OCI-LY1 (cell line): ENCODE data around the gene RUNX1.

Source experiments
- H2AFZ ChIP-seq: fragments of 200-600 bp; sonication (generic), shearing (Covaris generic); 2 replicates; pipeline ENCODE4 v1.6.0; 2014; ENCODE audit warnings: antibody characterized with exemption, mild to moderate bottlenecking, low read length
- H3F3A ChIP-seq: fragments of 200-600 bp; sonication (generic), shearing (Covaris generic); 2 replicates; pipeline ENCODE4 v1.6.0; 2014; ENCODE audit warnings: mild to moderate bottlenecking, antibody characterized with exemption, low read length, moderate library complexity; ENCODE audit not compliant: insufficient read depth
- H3K27ac ChIP-seq: fragments of 200-600 bp; sonication (generic); 2 replicates; pipeline ENCODE4 v1.5.1; 2014; ENCODE audit warnings: low read length, mixed run types, mild to moderate bottlenecking, low read depth; ENCODE audit not compliant: poor library complexity, severe bottlenecking
- H3K27me3 ChIP-seq: fragments of 200-600 bp; sonication (generic); 2 replicates; pipeline ENCODE4 v1.6.0; 2014; ENCODE audit warnings: antibody characterized with exemption, mild to moderate bottlenecking, low read length, moderate library complexity; ENCODE audit not compliant: insufficient read depth
- H3K36me3 ChIP-seq: fragments of 200-600 bp; sonication (generic); 2 replicates; pipeline ENCODE4 v1.6.1; 2014; ENCODE audit warnings: mild to moderate bottlenecking, antibody characterized with exemption, low read length, moderate library complexity, mixed read lengths; ENCODE audit not compliant: insufficient read depth
- H3K4me1 ChIP-seq: fragments of 200-600 bp; sonication (generic); 2 replicates; pipeline ENCODE4 v1.5.1; 2014; ENCODE audit warnings: mild to moderate bottlenecking, low read length, moderate library complexity; ENCODE audit not compliant: insufficient read depth, severe bottlenecking
- H3K4me2 ChIP-seq: fragments of 200-600 bp; sonication (generic), shearing (Covaris generic); 2 replicates; pipeline ENCODE4 v1.6.1; 2014; ENCODE audit warnings: low read length
- H3K4me3 ChIP-seq: fragments of 200-600 bp; sonication (generic); 2 replicates; pipeline ENCODE4 v1.5.1; 2014; ENCODE audit warnings: low read length, low read depth, mild to moderate bottlenecking, mixed read lengths; ENCODE audit not compliant: poor library complexity, severe bottlenecking
- H3K79me2 ChIP-seq: fragments of 200-600 bp; shearing (Covaris generic); 2 replicates; pipeline ENCODE4 v1.6.1; 2016; ENCODE audit warnings: mixed run types, low read length, mixed read lengths; ENCODE audit not compliant: insufficient read depth
- H3K9ac ChIP-seq: fragments of 200-600 bp; sonication (generic), shearing (Covaris generic); 2 replicates; pipeline ENCODE4 v1.6.1; 2014; ENCODE audit warnings: mild to moderate bottlenecking, low read length, mixed read lengths
- H3K9me2 ChIP-seq: fragments of 200-600 bp; sonication (generic), shearing (Covaris generic); 2 replicates; pipeline ENCODE4 v1.6.1; 2014; ENCODE audit warnings: low read depth, mild to moderate bottlenecking, low read length, mixed read lengths
- H3K9me3 ChIP-seq: fragments of 200-600 bp; shearing (Covaris generic); 2 replicates; pipeline ENCODE4 v1.6.1; 2014; ENCODE audit warnings: low read length, mixed read lengths
- H4K20me1 ChIP-seq: fragments of 200-600 bp; sonication (generic), shearing (Covaris generic); 2 replicates; pipeline ENCODE4 v1.6.0; 2016; ENCODE audit warnings: mild to moderate bottlenecking, low read length; ENCODE audit not compliant: insufficient read depth
- CTCF ChIP-seq: fragments of 200-600 bp; sonication (generic), shearing (Covaris generic); IDR thresholded peaks from 2 replicates; pipeline ENCODE4 v1.5.1; 2017; ENCODE audit warnings: mild to moderate bottlenecking, antibody characterized with exemption, low read length, moderate library complexity, mixed read lengths
- EZH2 ChIP-seq: fragments of 200-600 bp; sonication (generic), shearing (Covaris generic); IDR thresholded peaks from 2 replicates; pipeline ENCODE4 v1.8.0; 2017; ENCODE audit warnings: borderline replicate concordance, mixed run types, mild to moderate bottlenecking, antibody characterized with exemption, low read length, moderate library complexity, mixed read lengths

Gene RUNX1

GRCh38 chr21:35044770-35045541 lies 4.1 kb downstream of the RUNX1 start:
- H4K20me1 ChIP-seq, result no peaks in the 10 kb centered on the region

GRCh38 chr21:35044128-35044527 lies 5.0 kb downstream of the RUNX1 start:
- H3K4me3 ChIP-seq, result peak overlapping the region; percentile 21
- no peak overlapping the region for H3K9ac ChIP-seq
- no peaks in the 10 kb centered on the region for H3K27me3 ChIP-seq
- H2AFZ ChIP-seq, result no peak overlapping the region
- H3K4me2 ChIP-seq, result peak overlapping the region; percentile 85
- TF ChIP-seq CTCF (no peak), EZH2 (no peak)
- H3K4me1 ChIP-seq, result peaks cover 75% of the 10 kb centered on the region
- H3K9me3 ChIP-seq, result no peaks in the 10 kb centered on the region
- H3K36me3 ChIP-seq, result peaks cover 50% of the 10 kb centered on the region
- H3K9me2 ChIP-seq, result no peaks in the 10 kb centered on the region
- H4K20me1 ChIP-seq, result no peaks in the 10 kb centered on the region
- peak overlapping the region; percentile 38 for H3K27ac ChIP-seq
- peaks cover 91% of the 10 kb centered on the region for H3K79me2 ChIP-seq
- H3F3A ChIP-seq, result no peaks in the 10 kb centered on the region

More at GRCh38 chr21:35044770-35045541, 4.1 kb downstream of the RUNX1 start:
- Histone ChIP-seq H2AFZ (no peak overlapping the region), H3K36me3 (peaks cover 49% of the 10 kb centered on the region), H3K27ac (no peak overlapping the region), H3K4me3 (peak overlapping the region; percentile 74), H3K4me2 (peak overlapping the region; percentile 85), H3F3A (no peaks in the 10 kb centered on the region), H3K27me3 (no peaks in the 10 kb centered on the region), H3K9ac (no peak overlapping the region), H3K4me1 (peaks cover 79% of the 10 kb centered on the region), H3K9me2 (no peaks in the 10 kb centered on the region), H3K79me2 (peaks cover 83% of the 10 kb centered on the region), H3K9me3 (no peaks in the 10 kb centered on the region)
- TF ChIP-seq CTCF, result no peak
- TF ChIP-seq EZH2, result no peak

- no peak overlapping the region for H2AFZ ChIP-seq
- TF ChIP-seq CTCF (no peak), EZH2 (no peak)
- H3K27ac ChIP-seq, result peak overlapping the region; percentile 38
- peaks cover 96% of the 10 kb centered on the region for H3K79me2 ChIP-seq
- H3K9me2 ChIP-seq, result no peaks in the 10 kb centered on the region
- H3K27me3 ChIP-seq, result no peaks in the 10 kb centered on the region
- peaks cover 75% of the 10 kb centered on the region for H3K4me1 ChIP-seq
- no peaks in the 10 kb centered on the region for H4K20me1 ChIP-seq
- no peaks in the 10 kb centered on the region for H3F3A ChIP-seq
- H3K9me3 ChIP-seq, result no peaks in the 10 kb centered on the region
- H3K9ac ChIP-seq, result no peak overlapping the region
- H3K4me3 ChIP-seq, result peak overlapping the region; percentile 21
- peak overlapping the region; percentile 85 for H3K4me2 ChIP-seq
- H3K36me3 ChIP-seq, result peaks cover 55% of the 10 kb centered on the region
These were observed 5.6 kb downstream of the RUNX1 start for GRCh38 chr21:35043549-35043948.
